Left lung (tissue), 10 donors: ENCODE data around the gene CYGB. TPM values are rescaled to one million over a fixed set of nuclear protein-coding genes. Genes with fewer than 3 reads are reported as not detected.
A peak's percentile ranks its signal among the peaks of the same experiment; 100 is the strongest.

Experiments
- ATAC-seq: fragments of 200-7000 bp; cut with Tn5 transposase; one replicate; pipeline ENCODE4 v1.9.1; 2020; ENCODE audit warnings: moderate library complexity
- DNase-seq, 4 donors: peaks; one replicate each; pipeline ENCODE4 v3.0.0-alpha.2; 2013 to 2020
- H3K27ac ChIP-seq, 2 donors: fragments of 200-600 bp; sonication (generic) in 1 of 2; one replicate each; pipeline versions ENCODE4 v1.5.0 to v1.8.0; 2020 to 2021
- H3K27me3 ChIP-seq, 2 donors: fragments of 200-600 bp; sonication (generic) in 1 of 2; one replicate each; pipeline versions ENCODE4 v1.5.0 to v1.8.0; 2020 to 2021
- H3K36me3 ChIP-seq, 2 donors: fragments of 200-600 bp; sonication (generic) in 1 of 2; one replicate each; pipeline versions ENCODE4 v1.5.0 to v1.8.0; 2020 to 2021
- H3K4me1 ChIP-seq, 2 donors: fragments of 200-600 bp; one replicate each; pipeline ENCODE4 v1.8.0; 2021
- H3K4me3 ChIP-seq, 2 donors: fragments of 200-600 bp; sonication (generic) in 1 of 2; one replicate each; pipeline versions ENCODE4 v1.5.0 to v1.8.0; 2020 to 2021; ENCODE audit warnings: mild to moderate bottlenecking in 1 of 2
- H3K9me3 ChIP-seq, 2 donors: fragments of 200-600 bp; sonication (generic) in 1 of 2; one replicate each; pipeline versions ENCODE4 v1.5.0 to v1.8.0; 2020 to 2021
- intact Hi-C, 2 donors: fragments of 100-400 bp; cut with DNase I; formaldehyde crosslinking; loops; one replicate each; pipeline versions ENCODE4 v1.11.2 to v1.14.2; 2022
- polyA plus RNA-seq, 6 donors: library from polyadenylated mRNA; unstranded; fragments of 120-200 nt; gene quantifications; one replicate each; pipeline ENCODE4 v1.2.1, GENCODE V29; 2013; ENCODE audit not compliant: insufficient read length in 6 of 6
- total RNA-seq, 2 donors: library from RNA; stranded (reverse); fragmentation: NEBNext Ultra II Directional; extraction: Animal tissue kit (Norgen Biotek cat#: 25700); gene quantifications; one replicate each; pipeline ENCODE4 v1.2.1, GENCODE V29; 2021
- TF ChIP-seq, protein P1 (sequence below), 2 donors: fragments of 200-600 bp; sonication (generic) in 1 of 2; IDR thresholded peaks; one replicate each; pipeline versions ENCODE4 v1.5.0 to v1.8.0; 2021; ENCODE audit warnings: antibody characterized with exemption in 2 of 2
- donor health status: DM: no; HTN: yes; CAD: no.
- donor health status: DM: no; HTN: no; CAD: no.

CYGB gene
- total and polyA plus RNA-seq, 8 donors: 10.2 to 37.1 (median 26.4) TPM

DNA sequence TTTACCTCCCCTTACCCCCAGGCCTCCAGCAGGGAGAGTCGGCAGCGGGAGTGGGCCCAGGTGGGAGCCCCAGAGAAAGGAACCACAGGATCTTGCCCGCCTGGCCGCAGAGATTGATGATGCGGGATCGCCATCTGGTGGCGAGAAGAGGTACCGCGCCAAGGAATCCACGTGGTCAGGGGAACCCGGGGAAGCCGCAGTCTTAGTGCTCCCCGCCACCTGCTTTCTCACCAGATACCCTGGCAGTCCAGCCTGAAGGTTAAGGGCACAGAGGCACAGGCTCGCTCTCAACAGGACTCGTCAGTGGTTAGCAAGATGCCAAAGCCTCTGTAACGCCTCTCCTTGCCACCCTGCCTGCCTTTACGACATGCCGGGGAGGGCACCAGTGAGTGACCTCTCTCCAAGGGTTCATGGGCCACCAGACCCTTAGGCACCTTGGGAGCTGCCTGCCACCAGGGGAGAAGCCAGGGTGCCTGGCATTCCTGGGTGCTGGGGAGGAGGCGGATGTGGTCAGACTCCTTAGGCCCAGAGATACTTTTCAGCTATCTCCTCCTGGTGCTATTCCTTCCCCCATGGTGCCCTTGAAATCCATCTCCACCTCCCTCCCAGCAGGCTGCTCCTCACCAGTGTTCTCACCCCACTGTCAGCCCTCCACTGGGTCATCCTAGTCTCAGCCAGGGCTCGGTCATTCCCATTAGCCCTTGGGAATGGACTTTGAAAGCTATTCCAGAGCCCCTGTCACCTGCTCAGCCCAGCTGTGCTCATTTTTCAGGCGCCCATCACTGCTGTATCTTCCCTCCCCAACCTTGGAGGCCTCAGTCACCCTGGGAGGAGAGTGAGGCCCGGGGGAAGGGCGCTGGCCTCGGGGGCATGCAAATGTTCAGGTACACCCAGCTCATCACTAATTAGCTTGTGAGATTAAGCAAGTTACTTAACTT lies 30.8 kb downstream of the CYGB start:
- intact Hi-C loops: loop anchor here in 1 of 2 donors (5.0 kb wide), 1 partner anchor 39 kb away; the partner anchor contains the start of gene AANAT
- peaks cover 0 to 12% of the 10 kb centered on the region in 2 donors for H3K27me3 ChIP-seq

DNA sequence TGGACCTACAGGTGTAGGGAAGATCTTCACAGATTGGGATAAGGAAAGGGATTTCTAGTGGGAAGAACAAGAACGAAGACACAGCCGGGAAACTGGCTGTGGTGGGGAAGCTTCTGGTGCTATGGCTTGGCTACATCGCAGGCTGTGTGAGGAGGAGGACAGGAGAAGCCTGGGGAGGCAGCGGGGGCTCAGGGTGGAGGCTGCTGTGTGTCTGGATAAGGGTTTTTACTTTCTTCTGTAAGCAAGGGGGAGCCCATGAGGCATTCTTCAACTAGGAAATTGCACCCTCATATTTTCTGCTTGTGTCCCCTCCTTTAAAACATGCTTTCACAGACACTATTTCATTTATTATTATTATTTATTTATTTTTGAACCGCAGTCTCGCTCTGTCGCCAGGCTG lies 33.4 kb downstream of the CYGB start:
- Histone ChIP-seq H3K36me3 (no peaks in the 10 kb centered on the region), H3K9me3 (no peaks in the 10 kb centered on the region), H3K4me3 (no peak overlapping the region), H3K27ac (no peak overlapping the region), H3K4me1 (peaks cover 19 to 48% of the 10 kb centered on the region in 2 donors), H3K27me3 (peaks cover 0 to 12% of the 10 kb centered on the region in 2 donors)
- ATAC-seq: no peak
- TF ChIP-seq, protein P1, sequence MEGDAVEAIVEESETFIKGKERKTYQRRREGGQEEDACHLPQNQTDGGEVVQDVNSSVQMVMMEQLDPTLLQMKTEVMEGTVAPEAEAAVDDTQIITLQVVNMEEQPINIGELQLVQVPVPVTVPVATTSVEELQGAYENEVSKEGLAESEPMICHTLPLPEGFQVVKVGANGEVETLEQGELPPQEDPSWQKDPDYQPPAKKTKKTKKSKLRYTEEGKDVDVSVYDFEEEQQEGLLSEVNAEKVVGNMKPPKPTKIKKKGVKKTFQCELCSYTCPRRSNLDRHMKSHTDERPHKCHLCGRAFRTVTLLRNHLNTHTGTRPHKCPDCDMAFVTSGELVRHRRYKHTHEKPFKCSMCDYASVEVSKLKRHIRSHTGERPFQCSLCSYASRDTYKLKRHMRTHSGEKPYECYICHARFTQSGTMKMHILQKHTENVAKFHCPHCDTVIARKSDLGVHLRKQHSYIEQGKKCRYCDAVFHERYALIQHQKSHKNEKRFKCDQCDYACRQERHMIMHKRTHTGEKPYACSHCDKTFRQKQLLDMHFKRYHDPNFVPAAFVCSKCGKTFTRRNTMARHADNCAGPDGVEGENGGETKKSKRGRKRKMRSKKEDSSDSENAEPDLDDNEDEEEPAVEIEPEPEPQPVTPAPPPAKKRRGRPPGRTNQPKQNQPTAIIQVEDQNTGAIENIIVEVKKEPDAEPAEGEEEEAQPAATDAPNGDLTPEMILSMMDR (IDR thresholded peaks at IDR 0.05): no peak
- DNase-seq: no peak
- intact Hi-C loops: no loop called here

More for the DNA sequence above, 30.8 kb downstream of the CYGB start:
- Histone ChIP-seq H3K4me3 (no peak overlapping the region), H3K4me1 (peaks cover 8 to 39% of the 10 kb centered on the region in 2 donors), H3K9me3 (no peaks in the 10 kb centered on the region), H3K27ac (no peak overlapping the region), H3K36me3 (no peaks in the 10 kb centered on the region)
- DNase-seq: peak in 3 of 4 donors; percentile 81 to 95 (median 82)
- peak; percentile 83 for ATAC-seq
- TF ChIP-seq, protein P1 (IDR thresholded peaks at IDR 0.05): peak; percentile 96 to 99

DNA sequence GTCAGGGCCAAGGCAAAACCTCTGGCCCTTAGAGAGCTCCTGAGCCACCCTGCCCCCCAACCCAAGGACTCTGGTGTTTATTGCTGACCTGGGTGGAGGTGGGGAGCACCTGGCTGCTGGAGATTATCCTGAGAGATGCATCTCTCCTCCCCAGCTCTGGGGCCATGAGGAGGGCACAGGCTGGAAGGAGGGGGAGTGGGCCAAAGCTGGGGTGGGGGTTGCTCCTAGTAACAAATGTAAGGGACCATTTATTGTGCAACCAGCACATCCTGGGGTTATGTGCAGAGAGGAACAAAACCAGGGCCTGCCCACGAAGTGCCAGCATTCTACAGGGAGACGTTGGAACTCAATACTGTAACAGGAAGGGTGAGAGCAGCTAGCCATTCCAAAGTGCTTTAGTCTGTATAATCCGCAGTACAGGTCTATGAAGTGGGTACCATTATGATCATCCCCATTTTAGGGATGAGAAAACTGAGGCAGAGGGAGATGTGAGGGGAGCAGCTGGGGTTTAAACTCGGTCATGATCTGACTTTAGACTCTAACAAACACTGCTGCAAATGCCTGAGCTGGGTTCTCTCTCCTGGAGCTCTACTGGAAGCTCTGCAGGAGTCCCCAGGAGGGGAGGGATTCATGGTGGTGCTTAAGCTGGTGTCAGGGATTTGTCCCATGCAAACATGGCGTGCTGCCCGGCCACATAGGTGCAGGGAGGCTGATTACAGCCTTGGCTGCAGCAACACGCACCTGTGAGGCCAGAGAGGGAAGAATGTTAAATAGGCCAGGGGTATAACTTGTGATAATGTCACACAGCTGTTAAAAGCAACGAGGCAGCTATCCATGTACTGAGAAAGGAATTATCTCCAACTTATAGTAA lies 34.9 kb downstream of the CYGB start:
- TF ChIP-seq, protein P1 (IDR thresholded peaks at IDR 0.05): no peak
- peak overlapping the region in 1 of 2 donors; percentile 87 for H3K27ac ChIP-seq

DNA sequence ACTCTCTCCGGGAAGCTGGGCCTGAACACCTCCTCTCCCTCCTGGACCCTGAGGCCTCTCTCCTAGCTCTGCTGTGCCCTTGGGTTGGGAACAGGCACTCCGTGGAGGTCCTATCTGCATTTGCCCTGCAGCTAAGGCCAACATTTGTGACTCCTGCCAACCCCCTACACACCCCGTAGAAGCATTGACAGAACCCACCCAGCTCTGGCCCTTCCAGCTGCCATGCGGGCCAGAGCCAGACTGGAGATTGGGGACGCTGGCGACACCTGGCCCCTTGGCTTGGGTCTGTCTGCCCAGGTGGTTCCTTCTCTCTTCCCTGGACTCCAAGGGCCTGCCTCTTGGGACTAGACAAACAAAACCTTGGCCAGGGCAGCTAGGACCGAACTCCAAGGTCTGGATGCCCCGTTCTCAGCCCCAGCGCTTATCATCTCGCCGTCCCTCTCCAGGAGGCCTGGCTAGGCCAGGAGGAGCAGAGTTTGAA lies 35.6 kb downstream of the CYGB start:
- H3K4me3 ChIP-seq: peak overlapping the region; percentile 73 to 80
- intact Hi-C loops: no loop called here
- peaks cover 31 to 69% of the 10 kb centered on the region in 2 donors for H3K4me1 ChIP-seq
- TF ChIP-seq, protein P1 (IDR thresholded peaks at IDR 0.05): no peak
- no peaks in the 10 kb centered on the region for H3K9me3 ChIP-seq
- DNase-seq: no peak
- H3K27me3 ChIP-seq: peaks cover 0 to 3% of the 10 kb centered on the region in 2 donors
- no peaks in the 10 kb centered on the region for H3K36me3 ChIP-seq
- peak overlapping the region; percentile 79 to 87 for H3K27ac ChIP-seq
- no peak for ATAC-seq

More for the DNA sequence above, 34.9 kb downstream of the CYGB start:
- Histone ChIP-seq H3K27me3 (peaks cover 0 to 10% of the 10 kb centered on the region in 2 donors), H3K4me1 (peaks cover 31 to 62% of the 10 kb centered on the region in 2 donors), H3K9me3 (no peaks in the 10 kb centered on the region), H3K36me3 (no peaks in the 10 kb centered on the region), H3K4me3 (no peak overlapping the region)
- intact Hi-C loops: no loop called here
- DNase-seq (no peak), ATAC-seq (no peak)
